H9 (cell line): ENCODE results near the gene SMTNL2. TPM values are rescaled to one million over a fixed set of nuclear protein-coding genes. Genes with fewer than 3 reads are reported as not detected.

Source experiments
- DNase-seq: peaks from one replicate; pipeline ENCODE4 v3.0.0-alpha.2; 2017
- H2AFZ ChIP-seq: one replicate; pipeline ENCODE4 v1.6.1; 2013; ENCODE audit warnings: mild to moderate bottlenecking, low read length, control low read depth, moderate library complexity
- H2AK5ac ChIP-seq: 2 replicates; pipeline ENCODE4 v1.6.1; 2013; ENCODE audit warnings: low read length, control low read depth, mixed read lengths; ENCODE audit not compliant: insufficient read length
- H2BK120ac ChIP-seq: one replicate; pipeline ENCODE4 v1.6.1; 2013; ENCODE audit warnings: low read depth, mild to moderate bottlenecking, low read length, control low read depth, inconsistent platforms; ENCODE audit not compliant: poor library complexity, severe bottlenecking
- H2BK12ac ChIP-seq: 2 replicates; pipeline ENCODE4 v1.6.1; 2013; ENCODE audit warnings: low read length, control low read depth, mixed read lengths, low read depth; ENCODE audit not compliant: insufficient read length
- H2BK15ac ChIP-seq: 2 replicates; pipeline ENCODE4 v1.6.1; 2013; ENCODE audit warnings: low read depth, low read length, control low read depth
- H2BK20ac ChIP-seq: one replicate; pipeline ENCODE4 v1.6.1; 2013; ENCODE audit warnings: low read depth, mild to moderate bottlenecking, low read length, control low read depth, inconsistent platforms; ENCODE audit not compliant: poor library complexity, severe bottlenecking
- H2BK5ac ChIP-seq: 2 replicates; pipeline ENCODE4 v1.6.1; 2013; ENCODE audit warnings: low read length, control low read depth, mixed read lengths; ENCODE audit not compliant: insufficient read length
- H3K14ac ChIP-seq: 2 replicates; pipeline ENCODE4 v1.6.1; 2013; ENCODE audit warnings: low read length, control low read depth; ENCODE audit not compliant: insufficient read depth
- H3K18ac ChIP-seq: 2 replicates; pipeline ENCODE4 v1.6.1; 2013; ENCODE audit warnings: low read depth, mild to moderate bottlenecking, mixed read lengths, low read length, control low read depth; ENCODE audit not compliant: insufficient read length
- H3K23ac ChIP-seq: 2 replicates; pipeline ENCODE4 v1.6.1; 2013; ENCODE audit warnings: low read length, control low read depth, mixed read lengths, low read depth; ENCODE audit not compliant: insufficient read length
- H3K23me2 ChIP-seq: 2 replicates; pipeline ENCODE4 v1.6.1; 2013; ENCODE audit warnings: low read depth, mild to moderate bottlenecking, mixed read lengths, low read length, control low read depth; ENCODE audit not compliant: insufficient read length, poor library complexity, severe bottlenecking
- H3K27ac ChIP-seq: 2 replicates; pipeline ENCODE4 v1.5.1; 2013; ENCODE audit warnings: low read length, control low read depth, mixed read lengths, low read depth; ENCODE audit not compliant: insufficient read length
- H3K27me3 ChIP-seq: 2 replicates; pipeline ENCODE4 v1.6.1; 2013; ENCODE audit warnings: low read length, control low read depth, inconsistent platforms; ENCODE audit not compliant: insufficient read depth
- H3K4ac ChIP-seq: 2 replicates; pipeline ENCODE4 v1.6.1; 2013; ENCODE audit warnings: low read depth, mild to moderate bottlenecking, control low read depth, inconsistent platforms, low read length, moderate library complexity
- H3K4me1 ChIP-seq: 2 replicates; pipeline ENCODE4 v1.6.1; 2013; ENCODE audit warnings: low read length, control low read depth, inconsistent platforms; ENCODE audit not compliant: insufficient read depth
- H3K4me2 ChIP-seq: 2 replicates; pipeline ENCODE4 v1.6.1; 2013; ENCODE audit warnings: low read length, control low read depth, mixed read lengths; ENCODE audit not compliant: insufficient read length, insufficient read depth
- H3K56ac ChIP-seq: 2 replicates; pipeline ENCODE4 v1.6.1; 2013; ENCODE audit warnings: low read depth, mild to moderate bottlenecking, mixed read lengths, low read length, control low read depth; ENCODE audit not compliant: insufficient read length
- H3K79me1 ChIP-seq: 2 replicates; pipeline ENCODE4 v1.6.1; 2013; ENCODE audit warnings: low read depth, mild to moderate bottlenecking, moderate library complexity, low read length, control low read depth, inconsistent platforms; ENCODE audit not compliant: insufficient read depth, poor library complexity, severe bottlenecking
- H3K79me2 ChIP-seq: 2 replicates; pipeline ENCODE4 v1.6.1; 2013; ENCODE audit warnings: low read length, control low read depth, inconsistent platforms; ENCODE audit not compliant: insufficient read depth
- H3K9ac ChIP-seq: 2 replicates; pipeline ENCODE4 v1.6.1; 2013; ENCODE audit warnings: low read length, control low read depth, mixed read lengths; ENCODE audit not compliant: insufficient read length; ENCODE audit errors: extremely low read depth
- H3K9me3 ChIP-seq: one replicate; pipeline ENCODE4 v1.6.1; 2013; ENCODE audit warnings: low read depth, low read length, inconsistent platforms; ENCODE audit not compliant: control insufficient read depth
- H3T11ph ChIP-seq: one replicate; pipeline ENCODE4 v1.6.1; 2013; ENCODE audit warnings: mild to moderate bottlenecking, low read length, control low read depth, inconsistent platforms
- H4K20me1 ChIP-seq: one replicate; pipeline ENCODE4 v1.6.1; 2013; ENCODE audit not compliant: control insufficient read depth, insufficient read length, insufficient read depth
- H4K5ac ChIP-seq: 2 replicates; pipeline ENCODE4 v1.6.1; 2013; ENCODE audit warnings: low read depth, mild to moderate bottlenecking, mixed read lengths, low read length, control low read depth; ENCODE audit not compliant: insufficient read length
- H4K8ac ChIP-seq: replicated peaks from 2 replicates; pipeline ENCODE4 v1.6.1; 2013; ENCODE audit warnings: low read length, control low read depth, mixed read lengths, low read depth; ENCODE audit not compliant: insufficient read length
- H4K91ac ChIP-seq: 2 replicates; pipeline ENCODE4 v1.6.1; 2013; ENCODE audit warnings: low read depth, mild to moderate bottlenecking, moderate library complexity, mixed read lengths, low read length, control low read depth; ENCODE audit not compliant: insufficient read length
- H3K27ac Mint-ChIP-seq, 3 experiments: 2 replicates in 2 of 3; 3 replicates in 1 of 3; pipeline ENCODE4 v1.8.0; 2020 to 2021; ENCODE audit warnings: mixed read lengths in 3 of 3, mild to moderate bottlenecking in 1 of 3, moderate library complexity in 1 of 3
- H3K27me3 Mint-ChIP-seq: 2 replicates; pipeline ENCODE4 v1.8.0; 2021; ENCODE audit warnings: low read depth, mild to moderate bottlenecking, moderate library complexity, mixed read lengths
- H3K36me3 Mint-ChIP-seq, 3 experiments: 2 replicates in 2 of 3; 3 replicates in 1 of 3; pipeline ENCODE4 v1.8.0; 2020 to 2021; ENCODE audit warnings: low read depth in 3 of 3, mixed read lengths in 3 of 3; ENCODE audit not compliant: insufficient read depth in 1 of 3
- H3K4me1 Mint-ChIP-seq, 2 experiments: 2 replicates each; pipeline ENCODE4 v1.8.0; 2020; ENCODE audit warnings: mixed read lengths in 2 of 2
- H3K4me3 Mint-ChIP-seq, 2 experiments: 2 replicates in 1 of 2; 3 replicates in 1 of 2; pipeline ENCODE4 v1.8.0; 2020 to 2021; ENCODE audit warnings: mild to moderate bottlenecking in 2 of 2, mixed read lengths in 2 of 2, moderate library complexity in 1 of 2
- H3K9me3 Mint-ChIP-seq, 2 experiments: 2 replicates in 1 of 2; 3 replicates in 1 of 2; pipeline ENCODE4 v1.8.0; 2020; ENCODE audit warnings: mild to moderate bottlenecking in 2 of 2, mixed read lengths in 2 of 2, moderate library complexity in 1 of 2
- WGBS: extraction: QIAGEN DNeasy Blood & Tissue Kit; methylation state at CpG from one replicate; pipeline ENCODE4 v1.1.7; 2013; ENCODE audit warnings: missing lambda C conversion rate, low lambda C conversion rate, mixed read lengths; ENCODE audit not compliant: insufficient read length; ENCODE audit errors: extremely low coverage; 5-methylcytosine and 5-hydroxymethylcytosine counted together
- total RNA-seq: library from RNA; stranded (reverse); gene quantifications from 2 replicates; pipeline ENCODE4 v1.2.1, GENCODE V29; 2021
- TF ChIP-seq, protein P1 (sequence below): fragments of 200-600 bp; sonication (generic); conservative IDR thresholded peaks from 3 replicates; pipeline ENCODE4 v1.8.0; 2021; ENCODE audit warnings: antibody characterized with exemption, mild to moderate bottlenecking

Gene SMTNL2
- total RNA-seq, 1 experiment from 2014 or later: 0.77 TPM

DNA sequence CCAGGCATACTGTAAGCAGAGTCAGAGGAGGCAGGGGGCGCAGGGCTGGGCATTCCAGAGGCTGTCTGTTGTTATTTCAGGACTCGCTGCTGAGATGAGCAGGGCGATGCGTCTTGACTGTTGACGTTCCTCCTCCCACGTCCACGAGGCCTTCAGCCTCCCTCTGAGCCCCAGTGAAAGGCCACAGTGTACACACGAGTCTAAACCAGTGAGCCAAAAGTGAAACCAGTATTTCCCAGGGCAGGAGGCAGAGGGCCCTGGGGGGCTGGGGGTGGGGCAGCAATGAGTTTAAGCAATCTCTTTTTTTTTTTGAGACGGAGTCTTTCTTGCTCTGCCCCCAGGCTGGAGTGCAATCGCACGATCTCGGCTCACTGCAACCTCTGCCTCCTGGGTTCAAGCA lies 21.5 kb downstream of the SMTNL2 start:
- H3K56ac ChIP-seq: no peak overlapping the region
- H3K23me2 ChIP-seq: no peaks in the 10 kb centered on the region
- no peak overlapping the region for H3K18ac ChIP-seq
- H3K4ac ChIP-seq: no peak overlapping the region
- H3K27me3 ChIP-seq: no peaks in the 10 kb centered on the region
- H2BK15ac ChIP-seq: no peak overlapping the region
- H3K4me1 Mint-ChIP-seq: peaks cover 18 to 36% of the 10 kb centered on the region in 2 experiments
- H2BK120ac ChIP-seq: no peak overlapping the region
- TF ChIP-seq, protein P1, sequence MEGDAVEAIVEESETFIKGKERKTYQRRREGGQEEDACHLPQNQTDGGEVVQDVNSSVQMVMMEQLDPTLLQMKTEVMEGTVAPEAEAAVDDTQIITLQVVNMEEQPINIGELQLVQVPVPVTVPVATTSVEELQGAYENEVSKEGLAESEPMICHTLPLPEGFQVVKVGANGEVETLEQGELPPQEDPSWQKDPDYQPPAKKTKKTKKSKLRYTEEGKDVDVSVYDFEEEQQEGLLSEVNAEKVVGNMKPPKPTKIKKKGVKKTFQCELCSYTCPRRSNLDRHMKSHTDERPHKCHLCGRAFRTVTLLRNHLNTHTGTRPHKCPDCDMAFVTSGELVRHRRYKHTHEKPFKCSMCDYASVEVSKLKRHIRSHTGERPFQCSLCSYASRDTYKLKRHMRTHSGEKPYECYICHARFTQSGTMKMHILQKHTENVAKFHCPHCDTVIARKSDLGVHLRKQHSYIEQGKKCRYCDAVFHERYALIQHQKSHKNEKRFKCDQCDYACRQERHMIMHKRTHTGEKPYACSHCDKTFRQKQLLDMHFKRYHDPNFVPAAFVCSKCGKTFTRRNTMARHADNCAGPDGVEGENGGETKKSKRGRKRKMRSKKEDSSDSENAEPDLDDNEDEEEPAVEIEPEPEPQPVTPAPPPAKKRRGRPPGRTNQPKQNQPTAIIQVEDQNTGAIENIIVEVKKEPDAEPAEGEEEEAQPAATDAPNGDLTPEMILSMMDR: no peak
- H3K27me3 Mint-ChIP-seq: peaks cover 5% of the 10 kb centered on the region
- H2BK12ac ChIP-seq: no peak overlapping the region
- no peak for DNase-seq
- H3K36me3 Mint-ChIP-seq: no peaks in the 10 kb centered on the region
- H3K9me3 ChIP-seq: no peaks in the 10 kb centered on the region
- H4K8ac ChIP-seq: no peak overlapping the region
- H3K9me3 Mint-ChIP-seq: no peaks in the 10 kb centered on the region; a peak in 1 of 5 replicates
- no peak overlapping the region for H3K4me3 Mint-ChIP-seq
- H3K27ac ChIP-seq: no peak overlapping the region
- no peak overlapping the region for H3K23ac ChIP-seq
- H2BK20ac ChIP-seq: no peak overlapping the region
- no CpG with 5 or more reads among the region's 12 CpGs for WGBS
- no peak overlapping the region for H3K4me2 ChIP-seq
- H3K4me1 ChIP-seq: no peaks in the 10 kb centered on the region
- H2AK5ac ChIP-seq: no peak overlapping the region
- H4K91ac ChIP-seq: no peak overlapping the region
- no peaks in the 10 kb centered on the region for H4K20me1 ChIP-seq
- no peak overlapping the region for H3K9ac ChIP-seq
- no peak overlapping the region for H4K5ac ChIP-seq
- peak overlapping the region in 1 of 3 experiments; percentile 78; a peak in 2 of 7 replicates for H3K27ac Mint-ChIP-seq
- H3K79me1 ChIP-seq: no peaks in the 10 kb centered on the region
- H2BK5ac ChIP-seq: no peak overlapping the region
- no peaks in the 10 kb centered on the region for H3K79me2 ChIP-seq
- no peak overlapping the region for H2AFZ ChIP-seq
- H3K14ac ChIP-seq: no peak overlapping the region
- H3T11ph ChIP-seq: no peak overlapping the region
